ENCODE data around the gene RUNX1.

The RUNX1 gene

DNA sequence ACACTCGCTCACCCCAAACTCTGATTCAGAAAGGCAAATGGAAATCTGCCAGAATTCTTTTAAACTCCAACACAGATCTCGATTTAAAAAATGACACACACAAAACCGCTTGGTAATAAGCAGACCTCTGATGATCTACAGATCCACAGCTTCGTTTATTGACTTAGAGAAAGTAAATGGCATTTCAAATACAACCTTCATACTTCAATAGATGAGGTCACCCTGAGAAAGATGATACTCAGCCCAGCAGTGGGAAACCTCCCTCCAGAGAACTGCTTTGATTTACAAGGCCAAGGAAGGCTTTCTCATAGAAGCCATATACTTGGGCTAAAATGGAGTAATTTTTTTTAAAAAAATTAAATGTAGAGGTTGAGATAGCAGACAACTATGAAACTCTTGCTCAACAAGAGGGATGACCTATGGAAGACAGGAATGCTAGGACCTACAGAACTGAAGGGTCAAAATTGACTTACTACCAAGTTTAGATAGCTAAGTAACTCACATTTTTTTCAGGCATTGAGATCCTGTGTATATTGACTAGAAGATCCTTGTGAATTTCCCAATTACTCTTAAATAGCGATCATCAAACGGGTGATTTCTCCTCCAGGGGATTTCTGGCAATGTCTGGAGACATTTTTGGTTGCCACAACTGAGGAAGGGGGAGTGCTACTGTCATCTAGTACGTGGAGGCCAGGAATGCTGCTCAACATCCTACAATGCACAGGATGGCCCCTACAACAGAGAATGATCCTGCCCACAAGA, 236.4 kb downstream of the RUNX1 start:
- Histone ChIP-seq H3K27me3 (ENCODE audit: insufficient read depth, low read length, poor library complexity) (no peaks in the 10 kb centered on the region), H3K4me1 (ENCODE audit: control insufficient read depth, low read depth, low read length) (no peaks in the 10 kb centered on the region), H3K18ac (ENCODE audit: low read length) (no peak overlapping the region), H3K36me3 (ENCODE audit: control insufficient read depth, insufficient read depth, low read length) (no peaks in the 10 kb centered on the region), H3K56ac (ENCODE audit: low read length) (no peak overlapping the region), H3K27ac (ENCODE audit: low read depth, low read length) (no peak overlapping the region), H2AK5ac (ENCODE audit: low read length) (no peak overlapping the region), H3K4me2 (ENCODE audit: low read length) (no peak overlapping the region), H3K4me3 (ENCODE audit: low read length) (no peak overlapping the region), H2BK5ac (ENCODE audit: low read length) (no peak overlapping the region), H3K79me2 (ENCODE audit: control insufficient read depth, insufficient read depth, low read length) (no peaks in the 10 kb centered on the region), H3K4ac (ENCODE audit: low read depth, low read length) (no peak overlapping the region), H3K9ac (ENCODE audit: low read length) (no peak overlapping the region), H2BK120ac (ENCODE audit: low read depth, low read length) (no peak overlapping the region), H4K8ac (ENCODE audit: low read depth, low read length) (no peak overlapping the region), H4K5ac (ENCODE audit: low read length) (no peak overlapping the region), H2BK15ac (replicated peaks; ENCODE audit: low read depth) (no peak overlapping the region), H3K79me1 (ENCODE audit: low read length) (no peaks in the 10 kb centered on the region), H3K23ac (ENCODE audit: low read length) (no peak overlapping the region)
- no CpG with 5 or more reads among the region's 7 CpGs for WGBS (ENCODE audit: extremely low coverage, insufficient coverage, low lambda C conversion rate)
- no peak for DNase-seq

GRCh38 chr21:34811368-34811767, 237.7 kb downstream of the RUNX1 start:
- no peak overlapping the region for H3K4me3 ChIP-seq (ENCODE audit: low read length)
- DNase-seq: no peak
- H4K5ac ChIP-seq (ENCODE audit: low read length): no peak overlapping the region
- no peaks in the 10 kb centered on the region for H3K27me3 ChIP-seq (ENCODE audit: insufficient read depth, low read length, poor library complexity)
- H3K4me2 ChIP-seq (ENCODE audit: low read length): no peak overlapping the region
- no peaks in the 10 kb centered on the region for H3K79me2 ChIP-seq (ENCODE audit: control insufficient read depth, insufficient read depth, low read length)
- no peak overlapping the region for H3K18ac ChIP-seq (ENCODE audit: low read length)
- H3K36me3 ChIP-seq (ENCODE audit: control insufficient read depth, insufficient read depth, low read length): no peaks in the 10 kb centered on the region
- no peak overlapping the region for H2BK5ac ChIP-seq (ENCODE audit: low read length)
- no peak overlapping the region for H2BK15ac ChIP-seq (replicated peaks; ENCODE audit: low read depth)
- no peaks in the 10 kb centered on the region for H3K4me1 ChIP-seq (ENCODE audit: control insufficient read depth, low read depth, low read length)
- no peak overlapping the region for H3K56ac ChIP-seq (ENCODE audit: low read length)
- H3K23ac ChIP-seq (ENCODE audit: low read length): no peak overlapping the region
- no peak overlapping the region for H3K9ac ChIP-seq (ENCODE audit: low read length)
- no peak overlapping the region for H3K4ac ChIP-seq (ENCODE audit: low read depth, low read length)
- H2BK120ac ChIP-seq (ENCODE audit: low read depth, low read length): no peak overlapping the region
- no peaks in the 10 kb centered on the region for H3K79me1 ChIP-seq (ENCODE audit: low read length)
- H2AK5ac ChIP-seq (ENCODE audit: low read length): no peak overlapping the region
- no peak overlapping the region for H4K8ac ChIP-seq (ENCODE audit: low read depth, low read length)
- H3K27ac ChIP-seq (ENCODE audit: low read depth, low read length): no peak overlapping the region
- WGBS (ENCODE audit: extremely low coverage, insufficient coverage, low lambda C conversion rate): no CpG with 5 or more reads among the region's 4 CpGs

- H3K4ac ChIP-seq (ENCODE audit: low read depth, low read length): no peak overlapping the region
- no peak overlapping the region for H2BK15ac ChIP-seq (replicated peaks; ENCODE audit: low read depth)
- WGBS (ENCODE audit: extremely low coverage, insufficient coverage, low lambda C conversion rate): no CpG with 5 or more reads among the region's 6 CpGs
- H3K18ac ChIP-seq (ENCODE audit: low read length): no peak overlapping the region
- no peak for DNase-seq
- H3K56ac ChIP-seq (ENCODE audit: low read length): no peak overlapping the region
- H3K23ac ChIP-seq (ENCODE audit: low read length): no peak overlapping the region
- H2AK5ac ChIP-seq (ENCODE audit: low read length): no peak overlapping the region
- no peaks in the 10 kb centered on the region for H3K36me3 ChIP-seq (ENCODE audit: control insufficient read depth, insufficient read depth, low read length)
- H3K4me2 ChIP-seq (ENCODE audit: low read length): no peak overlapping the region
- H4K8ac ChIP-seq (ENCODE audit: low read depth, low read length): no peak overlapping the region
- H2BK5ac ChIP-seq (ENCODE audit: low read length): no peak overlapping the region
- H3K27ac ChIP-seq (ENCODE audit: low read depth, low read length): no peak overlapping the region
- no peaks in the 10 kb centered on the region for H3K4me1 ChIP-seq (ENCODE audit: control insufficient read depth, low read depth, low read length)
- H4K5ac ChIP-seq (ENCODE audit: low read length): no peak overlapping the region
- no peak overlapping the region for H2BK120ac ChIP-seq (ENCODE audit: low read depth, low read length)
- H3K79me1 ChIP-seq (ENCODE audit: low read length): no peaks in the 10 kb centered on the region
- H3K9ac ChIP-seq (ENCODE audit: low read length): no peak overlapping the region
- no peaks in the 10 kb centered on the region for H3K27me3 ChIP-seq (ENCODE audit: insufficient read depth, low read length, poor library complexity)
- no peak overlapping the region for H3K4me3 ChIP-seq (ENCODE audit: low read length)
- H3K79me2 ChIP-seq (ENCODE audit: control insufficient read depth, insufficient read depth, low read length): no peaks in the 10 kb centered on the region
Observed at GRCh38 chr21:34810786-34811185, 238.3 kb downstream of the RUNX1 start.

DNA sequence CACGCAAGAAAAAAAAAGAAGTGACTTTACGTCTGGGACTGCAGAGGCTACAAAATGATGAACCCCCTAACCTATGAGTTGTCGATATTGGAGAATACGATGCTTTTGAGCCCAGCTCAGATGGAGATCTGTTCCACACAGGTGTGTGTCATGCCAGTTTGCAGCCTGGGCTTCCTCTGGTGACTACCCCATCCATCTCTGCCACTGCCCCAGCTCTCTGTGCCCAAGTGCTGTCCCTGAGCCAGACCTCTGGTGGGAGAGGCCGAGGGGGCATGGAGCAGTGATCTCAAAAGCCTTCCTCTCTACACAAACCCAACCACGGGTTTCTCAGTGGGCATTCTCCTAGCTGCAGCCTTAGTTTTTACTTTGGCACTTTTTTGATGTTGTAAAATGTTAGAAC, 239.3 kb downstream of the RUNX1 start:
- H4K8ac ChIP-seq (ENCODE audit: low read depth, low read length): no peak overlapping the region
- no peak overlapping the region for H3K4me2 ChIP-seq (ENCODE audit: low read length)
- H2BK120ac ChIP-seq (ENCODE audit: low read depth, low read length): no peak overlapping the region
- no peak overlapping the region for H3K27ac ChIP-seq (ENCODE audit: low read depth, low read length)
- H4K5ac ChIP-seq (ENCODE audit: low read length): no peak overlapping the region
- H3K23ac ChIP-seq (ENCODE audit: low read length): no peak overlapping the region
- H3K4me1 ChIP-seq (ENCODE audit: control insufficient read depth, low read depth, low read length): no peaks in the 10 kb centered on the region
- no peak overlapping the region for H2BK15ac ChIP-seq (replicated peaks; ENCODE audit: low read depth)
- no peak overlapping the region for H3K18ac ChIP-seq (ENCODE audit: low read length)
- H3K27me3 ChIP-seq (ENCODE audit: insufficient read depth, low read length, poor library complexity): no peaks in the 10 kb centered on the region
- no peak overlapping the region for H3K56ac ChIP-seq (ENCODE audit: low read length)
- no CpG with 5 or more reads among the region's 6 CpGs for WGBS (ENCODE audit: extremely low coverage, insufficient coverage, low lambda C conversion rate)
- H3K4ac ChIP-seq (ENCODE audit: low read depth, low read length): no peak overlapping the region
- H3K9ac ChIP-seq (ENCODE audit: low read length): no peak overlapping the region
- no peak overlapping the region for H3K4me3 ChIP-seq (ENCODE audit: low read length)
- no peak for DNase-seq
- H3K79me1 ChIP-seq (ENCODE audit: low read length): no peaks in the 10 kb centered on the region
- H3K36me3 ChIP-seq (ENCODE audit: control insufficient read depth, insufficient read depth, low read length): no peaks in the 10 kb centered on the region
- H2AK5ac ChIP-seq (ENCODE audit: low read length): no peak overlapping the region
- H3K79me2 ChIP-seq (ENCODE audit: control insufficient read depth, insufficient read depth, low read length): no peaks in the 10 kb centered on the region
- H2BK5ac ChIP-seq (ENCODE audit: low read length): no peak overlapping the region

DNA sequence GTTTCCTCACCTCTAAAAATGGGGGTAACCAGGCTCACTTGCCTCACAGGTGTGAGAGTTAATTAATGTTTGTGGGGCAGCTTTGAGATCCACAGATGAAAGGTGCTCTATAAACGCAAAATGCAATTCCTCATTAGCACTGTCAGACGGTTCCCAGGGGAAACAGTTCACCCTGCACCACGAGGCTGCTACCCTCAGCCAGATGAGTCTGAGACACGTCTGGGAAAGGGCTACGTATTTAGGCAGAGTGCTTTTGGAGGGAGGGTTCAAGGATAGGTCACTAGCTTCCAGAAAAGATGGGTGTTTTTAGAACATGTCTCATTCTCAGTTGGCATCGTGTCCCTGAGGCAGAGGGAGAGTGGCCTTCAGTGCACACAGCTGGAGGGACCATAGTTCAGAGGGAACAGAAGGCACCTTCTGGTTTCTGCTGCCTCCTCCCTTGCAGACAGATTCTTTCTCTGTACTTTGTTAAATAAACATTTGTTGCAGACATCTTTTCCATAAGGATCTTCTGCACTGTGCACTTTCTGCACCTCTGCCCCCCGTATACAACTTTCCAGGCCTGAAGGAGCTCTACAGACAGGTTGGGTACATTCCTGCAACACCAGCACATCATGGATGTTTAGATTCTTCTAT, 240.4 kb downstream of the RUNX1 start:
- no CpG with 5 or more reads among the region's 7 CpGs for WGBS (ENCODE audit: extremely low coverage, insufficient coverage, low lambda C conversion rate)
- no peaks in the 10 kb centered on the region for H3K79me1 ChIP-seq (ENCODE audit: low read length)
- no peak overlapping the region for H2BK5ac ChIP-seq (ENCODE audit: low read length)
- H3K18ac ChIP-seq (ENCODE audit: low read length): no peak overlapping the region
- no peak overlapping the region for H4K8ac ChIP-seq (ENCODE audit: low read depth, low read length)
- no peak overlapping the region for H3K4me2 ChIP-seq (ENCODE audit: low read length)
- H3K4me1 ChIP-seq (ENCODE audit: control insufficient read depth, low read depth, low read length): no peaks in the 10 kb centered on the region
- H3K56ac ChIP-seq (ENCODE audit: low read length): no peak overlapping the region
- no peak overlapping the region for H3K4me3 ChIP-seq (ENCODE audit: low read length)
- H3K79me2 ChIP-seq (ENCODE audit: control insufficient read depth, insufficient read depth, low read length): no peaks in the 10 kb centered on the region
- no peak overlapping the region for H3K4ac ChIP-seq (ENCODE audit: low read depth, low read length)
- no peak overlapping the region for H3K9ac ChIP-seq (ENCODE audit: low read length)
- no peak for DNase-seq
- no peak overlapping the region for H2BK15ac ChIP-seq (replicated peaks; ENCODE audit: low read depth)
- no peak overlapping the region for H3K27ac ChIP-seq (ENCODE audit: low read depth, low read length)
- H4K5ac ChIP-seq (ENCODE audit: low read length): no peak overlapping the region
- no peaks in the 10 kb centered on the region for H3K27me3 ChIP-seq (ENCODE audit: insufficient read depth, low read length, poor library complexity)
- no peak overlapping the region for H2AK5ac ChIP-seq (ENCODE audit: low read length)
- no peak overlapping the region for H3K23ac ChIP-seq (ENCODE audit: low read length)
- H3K36me3 ChIP-seq (ENCODE audit: control insufficient read depth, insufficient read depth, low read length): no peaks in the 10 kb centered on the region
- no peak overlapping the region for H2BK120ac ChIP-seq (ENCODE audit: low read depth, low read length)
